Nephron (organoid): ENCODE measurements around the gene ZFC3H1.

Experiments
- H3K27ac Mint-ChIP-seq, 3 experiments: 2 replicates each; pipeline ENCODE4 v1.8.0; 2020; ENCODE audit warnings: mixed read lengths in 3 of 3, mild to moderate bottlenecking in 2 of 3, moderate library complexity in 1 of 3
- H3K27me3 Mint-ChIP-seq: 2 replicates; pipeline ENCODE4 v1.8.0; 2021; ENCODE audit warnings: low read depth, mild to moderate bottlenecking, moderate library complexity, mixed read lengths
- H3K36me3 Mint-ChIP-seq: 2 replicates; pipeline ENCODE4 v1.8.0; 2020; ENCODE audit warnings: low read depth, mixed read lengths
- H3K4me1 Mint-ChIP-seq: 2 replicates; pipeline ENCODE4 v1.8.0; 2020; ENCODE audit warnings: mixed read lengths
- H3K4me3 Mint-ChIP-seq, 3 experiments: 2 replicates each; pipeline ENCODE4 v1.8.0; 2020; ENCODE audit warnings: mild to moderate bottlenecking in 3 of 3, mixed read lengths in 3 of 3, moderate library complexity in 2 of 3
- H3K9me3 Mint-ChIP-seq: 2 replicates; pipeline ENCODE4 v1.8.0; 2020; ENCODE audit warnings: mixed read lengths
- CTCF ChIP-seq, 3 experiments: fragments of 200-600 bp; sonication (generic); IDR thresholded peaks; one replicate each; pipeline ENCODE4 v1.5.0; 2021; ENCODE audit warnings: antibody characterized with exemption in 3 of 3; ENCODE audit not compliant: unreplicated experiment in 3 of 3

ZFC3H1 gene

GRCh38 chr12:71684081-71684480, 20.4 kb upstream of the ZFC3H1 start:
- Mint-ChIP-seq H3K9me3 (no peaks in the 10 kb centered on the region), H3K27me3 (no peaks in the 10 kb centered on the region), H3K27ac (no peak overlapping the region), H3K36me3 (no peaks in the 10 kb centered on the region), H3K4me1 (peaks cover 22% of the 10 kb centered on the region), H3K4me3 (no peak overlapping the region)
- TF ChIP-seq CTCF (IDR thresholded peaks at IDR 0.05; ENCODE audit: unreplicated experiment in 3 of 3) = no peak

GRCh38 chr12:71683633-71684032, 20.0 kb upstream of the ZFC3H1 start:
- no peak for TF ChIP-seq CTCF (IDR thresholded peaks at IDR 0.05; ENCODE audit: unreplicated experiment in 3 of 3)
- Mint-ChIP-seq H3K4me3 (peak overlapping the region in 1 of 3 experiments; percentile 46), H3K27me3 (no peaks in the 10 kb centered on the region), H3K4me1 (peaks cover 18% of the 10 kb centered on the region), H3K27ac (no peak overlapping the region), H3K9me3 (no peaks in the 10 kb centered on the region), H3K36me3 (no peaks in the 10 kb centered on the region)

GRCh38 chr12:71682466-71682865, 18.8 kb upstream of the ZFC3H1 start:
- Mint-ChIP-seq H3K4me3 (no peak overlapping the region), H3K27me3 (no peaks in the 10 kb centered on the region), H3K9me3 (no peaks in the 10 kb centered on the region), H3K27ac (no peak overlapping the region), H3K36me3 (no peaks in the 10 kb centered on the region), H3K4me1 (peaks cover 6% of the 10 kb centered on the region)
- TF ChIP-seq CTCF (IDR thresholded peaks at IDR 0.05; ENCODE audit: unreplicated experiment in 3 of 3) = no peak

- H3K27me3 Mint-ChIP-seq = no peaks in the 10 kb centered on the region
- H3K27ac Mint-ChIP-seq = no peak overlapping the region
- H3K4me3 Mint-ChIP-seq = no peak overlapping the region
- H3K4me1 Mint-ChIP-seq = peaks cover 6% of the 10 kb centered on the region
- no peaks in the 10 kb centered on the region for H3K9me3 Mint-ChIP-seq
- TF ChIP-seq CTCF (IDR thresholded peaks at IDR 0.05; ENCODE audit: unreplicated experiment in 3 of 3) = no peak
- H3K36me3 Mint-ChIP-seq = peaks cover 8% of the 10 kb centered on the region
Measured at GRCh38 chr12:71671816-71672215, 8.2 kb upstream of the ZFC3H1 start.

- Mint-ChIP-seq H3K4me3 (no peak overlapping the region), H3K36me3 (peaks cover 8% of the 10 kb centered on the region), H3K27ac (no peak overlapping the region), H3K4me1 (peaks cover 6% of the 10 kb centered on the region), H3K27me3 (no peaks in the 10 kb centered on the region), H3K9me3 (no peaks in the 10 kb centered on the region)
- no peak for TF ChIP-seq CTCF (IDR thresholded peaks at IDR 0.05; ENCODE audit: unreplicated experiment in 3 of 3)
Measured at GRCh38 chr12:71671311-71671710, 7.7 kb upstream of the ZFC3H1 start.

GRCh38 chr12:71666259-71666658, 2.6 kb upstream of the ZFC3H1 start:
- H3K4me1 Mint-ChIP-seq = peaks cover 24% of the 10 kb centered on the region
- H3K36me3 Mint-ChIP-seq = peaks cover 19% of the 10 kb centered on the region
- no peak overlapping the region for H3K4me3 Mint-ChIP-seq
- no peak overlapping the region for H3K27ac Mint-ChIP-seq
- TF ChIP-seq CTCF (IDR thresholded peaks at IDR 0.05; ENCODE audit: unreplicated experiment in 3 of 3) = no peak
- no peaks in the 10 kb centered on the region for H3K27me3 Mint-ChIP-seq
- no peaks in the 10 kb centered on the region for H3K9me3 Mint-ChIP-seq
